HepG2 (cell line): ENCODE results near the gene CDNF. TPM values are rescaled to one million over a fixed set of nuclear protein-coding genes. Genes with fewer than 3 reads are reported as not detected.
A peak's percentile ranks its signal among the peaks of the same experiment; 100 is the strongest.

ENCODE experiments used
- DRAP1 ChIP-seq: IDR thresholded peaks from 2 replicates; pipeline ENCODE4 v1.6.1; 2016; ENCODE audit warnings: missing genetic modification reagents, missing compliant biosample characterization
- E2F5 ChIP-seq: sonication (generic); formaldehyde crosslinking; conservative IDR thresholded peaks from 2 replicates; pipeline ENCODE4 v1.4.0; 2020; ENCODE audit warnings: missing genetic modification reagents
- FUBP1 ChIP-seq: sonication (generic); formaldehyde crosslinking; IDR thresholded peaks from 2 replicates; pipeline ENCODE4 v1.5.1; 2020; ENCODE audit warnings: missing genetic modification reagents, mild to moderate bottlenecking, borderline replicate concordance
- GMEB1 ChIP-seq: sonication (generic); formaldehyde crosslinking; IDR thresholded peaks from 2 replicates; pipeline ENCODE4 v1.5.1; 2020; ENCODE audit warnings: missing genetic modification reagents, mild to moderate bottlenecking, borderline replicate concordance
- HES4 ChIP-seq: sonication (generic); formaldehyde crosslinking; IDR thresholded peaks from 2 replicates; pipeline ENCODE4 v1.9.0; 2021; ENCODE audit warnings: mild to moderate bottlenecking, missing genetic modification reagents, borderline replicate concordance
- MNT ChIP-seq: fragments of 450-650 bp; IDR thresholded peaks from 2 replicates; pipeline ENCODE4 v1.6.1; 2016
- NFE2L2 ChIP-seq: fragments of 150-350 bp; IDR thresholded peaks from 2 replicates; pipeline ENCODE4 v1.6.1; 2014; ENCODE audit warnings: low read length
- REL ChIP-seq: sonication (generic); formaldehyde crosslinking; conservative IDR thresholded peaks from 2 replicates; pipeline ENCODE4 v1.8.0; 2022; ENCODE audit warnings: mild to moderate bottlenecking, missing genetic modification reagents, moderate library complexity
- SMAD1 ChIP-seq: sonication (generic); formaldehyde crosslinking; IDR thresholded peaks from 2 replicates; pipeline ENCODE4 v1.4.0; 2020; ENCODE audit warnings: missing genetic modification reagents, low read depth, mild to moderate bottlenecking, borderline replicate concordance
- SMARCE1 ChIP-seq: fragments of 450-650 bp; IDR thresholded peaks from 2 replicates; pipeline ENCODE4 v1.6.1; 2017; ENCODE audit warnings: borderline replicate concordance
- USF2 ChIP-seq, 2 experiments: sonication (generic) in 1 of 2; formaldehyde crosslinking in 1 of 2; IDR thresholded peaks; 2 replicates each; pipeline versions ENCODE4 v1.5.1 to v1.6.1; 2011 to 2020; ENCODE audit warnings: borderline replicate concordance in 1 of 2, low read depth in 1 of 2, low read length in 1 of 2, mild to moderate bottlenecking in 1 of 2, missing genetic modification reagents in 1 of 2, moderate library complexity in 1 of 2
- ZBTB37 ChIP-seq: sonication (generic); formaldehyde crosslinking; IDR thresholded peaks from 2 replicates; pipeline ENCODE4 v1.4.0; 2020; ENCODE audit warnings: mild to moderate bottlenecking, missing genetic modification reagents
- ZNF691 ChIP-seq: sonication (generic); formaldehyde crosslinking; IDR thresholded peaks from 2 replicates; pipeline ENCODE4 v1.4.0; 2020; ENCODE audit warnings: missing genetic modification reagents, low read depth, mild to moderate bottlenecking, borderline replicate concordance
- ZNF737 ChIP-seq: sonication (generic); formaldehyde crosslinking; IDR thresholded peaks from 2 replicates; pipeline ENCODE4 v1.5.0; 2020; ENCODE audit warnings: missing genetic modification reagents, mild to moderate bottlenecking, borderline replicate concordance
- ZNF766 ChIP-seq: sonication (generic); formaldehyde crosslinking; IDR thresholded peaks from 2 replicates; pipeline ENCODE4 v1.5.0; 2020; ENCODE audit warnings: missing genetic modification reagents, borderline replicate concordance
- polyA plus RNA-seq, 8 experiments: library from polyadenylated mRNA; depleted of rRNA in 3 of 8; stranded (reverse) in 7 of 8; unstranded in 1 of 8; fragments of >200 nt; fragmentation: Illumina TruSeq in 4 of 8; extraction: Trizol in 4 of 8; gene quantifications; 2 replicates each; pipeline versions ENCODE4 v1.2.1 to v1.2.3, GENCODE V29; 2011 to 2016; ENCODE audit warnings: low read depth in 4 of 8, missing spikeins in 1 of 8, mixed read lengths in 1 of 8; ENCODE audit not compliant: insufficient read depth in 1 of 8
- total RNA-seq, 5 experiments: library from RNA; depleted of rRNA; stranded (reverse); fragments of >200 nt; fragmentation: Illumina TruSeq; extraction: Trizol; gene quantifications; 2 replicates each; pipeline ENCODE4 v1.2.3, GENCODE V29; 2016; ENCODE audit warnings: low read depth in 1 of 5

Gene CDNF
- total and polyA plus RNA-seq, 2 of the 13 experiments (the other 11 are each of a cell fraction or from before 2014, with no cell fraction given), result 0.29 to 0.33 TPM

- TF ChIP-seq ZNF691, result no peak
- peak; percentile 56 for TF ChIP-seq ZNF766 (CRISPR knock-in tag)
- TF ChIP-seq ZNF737 (CRISPR knock-in tag), result no peak
- no peak for TF ChIP-seq SMAD1 (CRISPR knock-in tag)
- peak; percentile 59 for TF ChIP-seq MNT
- TF ChIP-seq SMARCE1, result no peak
- no peak for TF ChIP-seq ZBTB37 (CRISPR knock-in tag)
- TF ChIP-seq USF2 (IDR thresholded peaks at IDR 0.05; ENCODE audit: low read depth, low read length), result no peak
- TF ChIP-seq USF2 (CRISPR knock-in tag; IDR thresholded peaks at IDR 0.05; ENCODE audit: borderline replicate concordance), result no peak
- peak; percentile 94 for TF ChIP-seq E2F5
- TF ChIP-seq REL, result 0 out of 2 replicates have a peak, but pooled peaks have one; percentile 22
- 0 out of 2 replicates have a peak, but pooled peaks have one; percentile 27 for TF ChIP-seq HES4 (CRISPR knock-in tag)
- no peak for TF ChIP-seq FUBP1 (CRISPR knock-in tag)
- TF ChIP-seq DRAP1 (CRISPR knock-in tag), result no peak; the same call in none of the 2 replicates
- TF ChIP-seq NFE2L2, result no peak
- peak; percentile 90 for TF ChIP-seq GMEB1 (CRISPR knock-in tag)
Measured at GRCh38 chr10:14878266-14879123, 40.7 kb upstream of the CDNF start, which contains the start of gene SUV39H2 (continued).
